HG03342 (cell line): Measurements from ENCODE around the gene SMOC2.

ENCODE experiments used
- ATAC-seq: cut with Tn5 transposase; IDR thresholded peaks from one replicate; pipeline ENCODE4 v1.9.1; 2021; ENCODE audit warnings: mild to moderate bottlenecking, moderate library complexity; ENCODE audit not compliant: unreplicated experiment

The SMOC2 gene

DNA sequence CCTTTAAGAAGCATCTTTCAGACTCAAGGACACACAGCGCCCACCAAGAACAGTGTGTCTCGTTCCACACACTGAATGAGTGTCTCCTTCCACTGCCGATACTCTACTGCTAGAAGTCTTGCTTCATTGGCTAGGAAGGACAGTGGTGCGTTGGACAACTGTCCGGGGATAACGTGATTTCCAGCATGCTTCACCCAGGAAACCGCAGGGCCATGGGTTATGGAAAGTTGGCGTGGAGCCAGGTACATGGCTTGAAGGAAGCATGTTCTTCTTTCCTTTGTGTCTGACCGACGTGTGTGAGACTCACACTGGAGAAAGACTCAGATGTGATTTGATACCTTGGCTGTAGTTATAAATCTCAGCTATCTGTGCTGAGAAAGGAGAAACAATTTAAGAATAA, 73.2 kb downstream of the SMOC2 start:
- ATAC-seq = no peak

DNA sequence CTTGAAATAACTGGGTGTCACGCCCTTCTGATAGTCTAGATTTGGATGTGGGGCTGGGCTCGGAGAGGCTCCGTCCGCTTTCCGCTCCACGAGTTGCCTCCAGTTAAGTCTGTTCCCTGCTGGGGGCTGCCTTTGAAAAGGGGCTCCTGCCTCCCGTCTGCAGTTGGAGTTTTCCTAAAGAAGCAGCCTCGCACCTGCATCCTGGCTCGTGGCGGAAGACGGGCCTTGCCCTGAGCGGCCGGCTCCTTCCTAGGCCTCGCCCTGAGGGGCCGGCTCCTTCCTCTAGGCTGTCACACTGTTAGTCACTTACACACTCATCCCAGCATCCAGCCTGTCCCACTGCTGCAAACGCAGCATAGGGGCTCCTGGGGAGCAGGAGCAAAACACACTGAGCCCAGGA, 74.4 kb downstream of the SMOC2 start:
- ATAC-seq = no peak

DNA sequence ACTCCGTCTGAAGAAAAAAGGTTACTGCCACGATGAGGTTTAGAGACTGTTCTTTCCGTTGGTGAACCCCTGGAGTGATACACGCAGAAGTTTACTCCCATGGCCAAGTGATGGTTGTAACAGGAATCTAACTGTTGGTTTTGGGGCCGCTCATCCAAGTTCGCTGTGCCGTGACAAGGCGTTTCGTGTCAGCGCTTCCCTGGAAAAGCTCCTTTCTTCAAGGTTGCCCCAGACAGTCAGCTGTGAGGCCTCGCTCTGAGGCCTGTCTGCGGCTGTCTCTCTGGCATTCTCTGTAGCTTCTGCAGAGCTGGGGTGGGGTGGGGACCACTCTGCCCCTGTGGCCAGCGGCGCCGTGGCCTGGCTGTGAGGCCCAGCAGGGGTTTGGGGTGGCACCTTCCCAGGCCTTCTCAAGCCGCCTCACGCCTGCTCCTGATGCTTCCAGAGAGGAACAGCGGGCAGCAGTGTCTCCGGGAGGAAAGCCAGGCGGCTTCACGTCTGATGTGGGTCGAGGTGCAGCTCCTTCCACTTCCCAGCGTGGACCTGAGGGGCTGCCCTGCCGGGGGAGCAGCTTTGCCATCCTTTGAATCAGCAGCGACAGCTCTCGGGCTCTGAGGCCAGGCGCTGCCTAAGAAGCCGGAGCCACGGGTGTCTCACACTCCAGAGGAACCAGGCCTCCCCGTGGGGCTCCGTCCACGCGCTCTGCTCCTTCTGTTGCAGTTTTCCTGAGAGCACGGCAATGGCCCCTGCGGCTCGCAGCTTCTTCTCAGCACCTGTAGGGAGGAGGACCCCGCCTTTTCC, 76.2 kb downstream of the SMOC2 start:
- no peak for ATAC-seq

DNA sequence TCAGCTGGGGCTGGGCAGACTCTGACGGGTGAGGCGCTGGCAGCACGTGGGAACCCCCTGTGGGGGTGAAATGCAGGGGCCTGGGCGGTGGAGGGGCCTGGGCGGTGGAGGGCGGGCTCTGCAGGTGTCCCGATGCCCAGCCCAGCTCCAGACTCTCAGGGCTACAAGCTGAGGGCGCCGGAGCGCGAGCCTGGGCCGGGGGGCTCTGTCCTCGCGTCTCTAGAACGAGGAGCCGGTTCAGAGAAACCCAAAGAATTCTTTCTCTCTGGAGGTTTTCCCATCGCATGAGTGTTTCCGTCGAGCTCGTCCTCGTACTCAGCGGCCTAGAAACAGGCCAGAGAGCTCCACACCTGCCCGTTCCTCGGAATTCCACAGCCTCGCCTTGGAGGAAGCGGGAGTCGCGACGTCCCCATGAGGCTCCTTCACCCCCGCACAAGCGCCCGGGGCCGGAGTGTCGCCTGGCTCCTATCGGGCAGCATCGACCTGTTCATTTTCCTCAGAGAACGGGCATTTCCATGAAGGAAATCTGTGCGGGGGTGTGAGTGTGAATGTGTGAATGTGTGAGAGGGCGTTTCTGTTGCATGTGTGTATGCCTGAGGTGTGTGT, 76.9 kb downstream of the SMOC2 start:
- no peak for ATAC-seq

DNA sequence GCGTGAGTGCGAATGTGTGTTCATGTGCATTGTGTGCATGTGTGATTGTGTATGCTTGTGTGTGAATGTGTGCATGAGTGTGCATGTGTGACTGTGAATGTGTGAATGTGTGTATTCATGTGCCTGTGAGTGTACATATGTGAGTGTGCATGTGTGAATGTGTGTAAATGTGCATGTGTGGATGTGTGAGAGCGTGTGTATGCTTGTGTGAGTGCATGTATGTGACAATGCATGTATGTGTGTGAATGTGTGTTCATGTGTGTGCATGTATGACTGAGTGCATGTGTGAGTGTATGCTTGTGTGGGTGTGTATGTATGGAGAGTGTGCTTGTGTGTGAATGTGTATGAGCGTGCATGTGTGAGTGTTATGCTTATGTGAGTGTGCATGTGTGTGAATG, 77.4 kb downstream of the SMOC2 start:
- no peak for ATAC-seq

DNA sequence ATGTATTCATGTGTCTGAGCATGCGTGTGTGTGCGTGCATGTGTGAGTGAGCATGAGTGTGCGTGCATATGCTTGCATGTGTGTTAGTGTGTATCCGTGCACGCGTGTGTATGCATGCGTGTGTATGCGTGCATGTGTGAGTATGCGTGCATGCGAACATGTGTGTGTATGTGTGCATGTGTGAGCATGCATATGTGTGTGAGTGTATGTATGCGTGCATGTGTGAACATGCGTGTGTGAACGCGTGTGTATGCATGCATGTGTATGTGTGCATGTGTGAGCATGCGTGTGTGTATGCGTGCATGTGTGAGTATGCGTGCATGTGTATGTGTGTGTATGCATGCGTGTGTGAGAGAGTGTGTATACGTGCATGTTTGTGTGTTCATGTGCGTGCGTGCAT, 77.9 kb downstream of the SMOC2 start:
- no peak for ATAC-seq

DNA sequence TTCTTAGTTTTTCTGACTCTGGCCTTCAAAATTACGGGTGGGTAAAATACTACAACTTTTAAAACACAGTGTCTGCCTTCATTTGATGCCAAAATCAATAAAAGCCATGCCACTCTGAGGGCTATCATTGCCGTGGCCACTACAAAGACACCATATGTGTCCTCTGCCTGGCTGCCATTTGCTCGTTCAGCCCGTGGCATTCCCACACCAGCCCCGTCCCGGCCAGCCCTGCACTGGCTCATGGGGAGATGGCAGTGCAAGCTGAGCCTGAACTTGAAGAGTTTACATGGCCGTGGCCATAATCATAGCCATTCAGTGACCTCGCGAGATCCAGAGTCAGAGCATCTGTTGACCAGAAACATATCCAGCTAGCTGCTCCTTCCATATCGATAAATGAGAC, 79.2 kb downstream of the SMOC2 start:
- ATAC-seq = no peak

DNA sequence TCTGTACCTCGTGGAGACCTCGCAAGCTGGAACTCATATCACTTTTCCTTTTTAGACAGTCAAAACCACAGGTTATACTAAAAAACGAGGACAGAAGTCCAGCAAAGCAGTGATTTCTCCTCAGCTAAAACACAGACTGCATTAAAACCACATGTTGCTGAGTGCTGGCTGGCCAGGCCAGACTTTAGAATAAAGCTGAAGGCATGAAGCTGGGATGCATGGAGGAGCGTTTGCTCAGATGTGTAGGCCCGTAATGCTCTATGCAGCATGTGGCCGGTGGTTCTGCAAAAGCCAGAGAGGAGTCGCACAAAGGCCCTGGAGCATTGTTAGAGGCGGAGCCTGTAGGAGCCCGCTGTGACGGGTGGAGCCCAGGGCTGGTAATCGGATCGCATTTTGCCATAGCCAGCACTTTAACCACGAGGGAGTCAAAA, 83.6 kb downstream of the SMOC2 start:
- ATAC-seq = no peak

DNA sequence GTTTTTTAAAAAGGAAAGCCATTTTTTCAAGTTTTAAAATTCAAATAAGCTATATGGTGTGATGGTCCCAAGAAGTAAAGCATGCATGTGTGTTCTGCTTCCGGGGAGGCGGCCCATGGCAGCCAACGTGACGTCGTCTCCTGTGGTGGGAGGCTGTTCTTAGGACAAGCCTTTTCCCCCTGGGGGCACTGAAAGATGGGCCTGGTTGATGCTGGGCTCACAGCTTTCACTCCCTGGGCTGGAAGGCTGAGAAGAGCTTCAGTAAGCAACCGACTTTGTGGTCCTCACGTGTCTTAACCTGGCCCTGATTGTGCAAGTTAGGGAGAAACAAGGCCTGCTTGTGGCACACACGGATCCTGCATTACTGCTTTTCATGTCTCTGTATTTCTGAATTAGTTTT, 84.1 kb downstream of the SMOC2 start:
- ATAC-seq = no peak

DNA sequence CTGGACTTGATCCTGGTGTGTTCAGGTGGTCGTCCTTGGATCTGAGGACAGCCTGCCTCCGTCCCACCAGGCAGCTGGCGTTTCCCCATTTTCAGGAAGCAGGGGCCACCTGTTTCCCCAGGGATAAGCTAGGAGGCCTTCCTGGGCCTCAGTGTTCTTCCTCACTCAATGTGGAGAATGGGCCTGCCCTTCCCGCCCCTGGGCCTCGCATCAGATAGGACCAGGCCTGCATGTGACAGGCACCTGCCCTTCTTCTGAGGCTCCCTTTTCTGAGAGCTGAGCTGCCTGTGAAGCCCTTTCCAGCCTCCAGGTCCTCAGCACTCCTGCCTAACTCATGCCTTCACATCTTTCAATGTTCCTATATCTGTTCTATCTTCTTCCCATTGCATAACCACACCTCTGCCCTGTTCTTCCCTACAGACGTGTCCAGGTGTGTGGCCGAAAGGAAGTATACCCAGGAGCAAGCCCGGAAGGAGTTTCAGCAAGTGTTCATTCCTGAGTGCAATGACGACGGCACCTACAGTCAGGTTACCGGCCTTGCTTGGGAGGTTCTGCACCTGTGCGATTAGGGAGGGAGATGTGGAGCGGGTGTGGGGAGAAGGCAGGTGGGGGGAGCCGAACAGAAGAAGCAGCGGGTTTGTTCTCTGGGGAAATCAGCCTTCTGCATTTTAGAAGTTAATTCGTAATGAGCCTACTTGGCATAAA, 85.1 kb downstream of the SMOC2 start:
- ATAC-seq = no peak

DNA sequence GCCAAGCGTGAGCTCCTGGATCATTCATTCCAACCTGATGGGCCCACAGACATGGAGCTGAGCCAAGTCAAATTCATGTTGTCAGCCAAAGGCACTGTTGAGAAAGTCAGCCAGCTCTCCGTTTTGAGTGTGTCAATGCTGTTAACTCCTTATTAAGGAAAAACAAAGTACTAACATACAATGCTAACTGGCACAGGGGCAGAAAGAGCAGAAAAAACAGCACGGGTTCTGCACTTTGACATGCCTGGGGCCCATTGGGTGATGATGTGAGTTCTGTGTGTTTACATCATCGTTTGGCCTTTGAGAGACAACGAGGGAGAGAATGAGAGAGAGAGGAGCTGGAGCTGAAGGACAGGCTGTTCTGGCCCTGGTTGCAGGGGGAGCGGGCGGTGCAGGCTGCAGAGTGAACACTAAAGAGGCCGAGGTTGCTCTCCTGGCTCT, 85.9 kb downstream of the SMOC2 start:
- ATAC-seq = no peak

DNA sequence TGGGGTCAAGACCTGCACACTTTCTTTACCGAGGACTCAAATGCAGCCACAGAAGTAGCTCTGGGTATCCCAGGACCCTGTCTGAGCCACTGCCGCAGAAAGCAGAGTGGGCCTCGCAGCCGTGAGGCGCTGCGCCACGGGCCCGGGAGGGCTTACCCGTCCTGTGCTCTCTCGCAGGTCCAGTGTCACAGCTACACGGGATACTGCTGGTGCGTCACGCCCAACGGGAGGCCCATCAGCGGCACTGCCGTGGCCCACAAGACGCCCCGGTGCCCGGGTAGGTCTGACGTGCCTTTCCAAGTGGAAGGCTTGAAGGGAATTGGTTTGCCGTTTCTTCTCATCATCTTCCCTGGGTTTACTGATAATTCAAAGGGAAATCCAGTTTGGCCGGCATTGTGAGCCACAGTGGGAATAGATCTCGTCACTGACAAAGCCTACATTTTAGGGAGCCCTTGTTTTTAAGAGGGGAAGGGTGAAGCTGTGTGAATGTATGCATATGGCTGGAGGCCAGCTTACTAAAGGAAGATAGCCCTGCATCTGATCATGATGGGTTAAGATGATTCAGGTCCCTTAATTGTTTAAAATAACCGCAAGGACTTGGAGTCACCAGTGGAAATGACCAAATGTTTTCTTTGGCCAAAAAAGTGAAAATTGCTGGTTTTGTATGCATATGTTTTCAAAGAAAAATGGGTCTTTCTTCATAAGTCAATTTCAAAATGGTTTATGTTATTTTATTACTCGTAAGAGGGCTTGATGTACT, 86.6 kb downstream of the SMOC2 start:
- no peak for ATAC-seq

DNA sequence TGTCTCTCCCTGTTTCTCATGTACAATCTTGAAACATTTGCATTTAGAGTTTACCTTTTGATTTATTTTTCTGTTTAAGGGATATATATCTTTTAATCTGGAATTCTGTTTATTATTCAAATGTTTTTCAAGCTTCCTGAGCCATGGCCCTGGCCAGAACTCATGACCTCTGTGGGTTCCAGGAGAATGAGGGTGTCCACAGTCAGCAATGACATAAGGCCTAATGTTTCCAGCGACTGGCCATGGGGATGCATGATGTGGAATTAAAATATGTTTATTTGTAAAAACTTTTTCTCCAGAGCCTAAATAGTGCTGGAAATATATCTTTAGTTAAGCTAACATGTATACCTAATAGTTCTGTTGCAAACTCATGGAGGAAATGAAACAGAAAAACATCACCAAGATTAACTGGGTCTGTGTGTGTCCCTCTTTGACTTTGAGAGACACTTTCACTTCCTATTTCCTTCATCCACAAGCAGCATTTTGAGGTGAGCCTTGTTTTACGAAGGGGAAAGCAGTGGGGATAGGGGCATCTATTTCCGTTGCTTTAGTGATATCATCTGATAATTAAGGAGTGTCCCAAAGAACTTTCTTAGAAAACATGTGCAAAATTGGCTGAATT, 87.6 kb downstream of the SMOC2 start:
- ATAC-seq = no peak

DNA sequence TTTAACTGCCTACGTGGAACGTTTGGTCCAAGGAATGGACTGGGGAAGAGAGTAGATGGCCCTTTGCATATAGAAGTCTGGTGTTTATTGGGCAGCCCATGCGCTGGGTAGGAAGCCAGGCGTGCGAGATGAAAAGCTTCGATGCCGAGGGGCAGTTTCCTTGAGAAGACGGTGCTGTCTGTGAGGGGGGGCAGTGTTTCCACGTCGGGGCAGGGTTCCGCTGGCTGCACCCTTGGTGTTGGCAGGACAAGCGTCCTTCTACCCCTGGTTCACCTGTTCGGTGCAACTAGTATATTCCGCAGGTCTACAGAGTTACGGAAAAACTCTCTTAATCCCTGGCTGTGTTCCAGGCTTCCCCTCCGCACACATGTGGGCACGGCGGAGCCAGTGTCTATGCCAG, 88.2 kb downstream of the SMOC2 start:
- ATAC-seq = no peak

DNA sequence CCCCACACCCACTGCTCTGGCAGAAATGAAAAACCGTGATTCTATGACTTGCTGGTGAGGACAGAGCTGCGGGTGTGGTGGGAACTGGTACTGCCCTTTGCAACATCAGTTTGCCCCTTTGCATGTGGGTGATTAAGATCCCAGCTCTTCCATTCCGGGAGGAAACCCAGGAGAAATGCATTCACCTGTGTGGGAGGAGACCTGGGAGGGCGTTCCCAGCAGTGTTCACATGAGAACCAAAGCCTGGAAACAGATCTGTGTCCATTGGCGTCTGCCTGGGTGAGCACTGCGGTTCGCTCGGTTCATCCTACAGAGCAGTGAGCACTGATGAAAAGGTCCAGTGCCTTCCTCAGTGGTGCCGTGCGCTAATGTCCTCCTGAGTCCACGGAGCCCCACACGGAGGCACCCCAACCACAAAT, 89.7 kb downstream of the SMOC2 start:
- ATAC-seq = no peak

DNA sequence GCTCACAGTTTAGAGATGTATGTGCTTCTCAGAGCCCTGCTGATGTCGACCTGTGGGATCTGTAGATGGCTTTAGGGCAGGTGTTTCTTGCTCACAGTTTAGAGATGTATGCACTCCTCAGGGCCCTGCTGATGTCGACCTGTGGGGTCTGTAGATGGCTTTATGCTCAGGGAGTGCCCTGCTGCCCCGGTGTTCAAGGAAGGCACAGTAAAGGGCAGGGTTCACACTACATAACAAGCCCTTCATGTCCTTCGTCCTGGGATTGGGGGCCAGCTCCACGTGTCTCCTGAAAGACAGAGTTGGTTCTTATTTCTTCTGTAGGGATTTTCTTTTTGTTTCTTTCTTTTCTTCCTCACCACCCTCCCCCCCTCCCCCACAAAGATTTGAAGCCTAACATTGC, 91.1 kb downstream of the SMOC2 start:
- ATAC-seq = no peak

DNA sequence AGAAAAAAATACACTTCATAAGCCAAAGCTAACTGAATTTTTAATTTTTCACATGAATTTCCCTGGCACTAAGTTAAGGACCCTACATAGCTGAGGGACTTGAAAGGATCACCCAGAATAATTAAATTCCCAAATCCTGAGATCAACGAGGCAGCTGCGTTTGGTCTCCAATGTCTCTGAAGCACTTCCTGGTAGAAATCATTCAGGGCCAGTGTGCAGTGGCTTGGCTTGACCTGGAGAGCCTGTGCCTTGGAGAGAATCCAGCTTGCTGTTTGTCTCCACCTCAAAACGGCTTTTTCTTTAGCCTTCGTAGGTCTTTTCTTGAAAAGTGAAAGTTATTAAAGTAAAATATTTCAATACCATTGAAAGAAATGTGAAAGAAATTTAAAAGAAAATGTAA, 92.4 kb downstream of the SMOC2 start:
- no peak for ATAC-seq

DNA sequence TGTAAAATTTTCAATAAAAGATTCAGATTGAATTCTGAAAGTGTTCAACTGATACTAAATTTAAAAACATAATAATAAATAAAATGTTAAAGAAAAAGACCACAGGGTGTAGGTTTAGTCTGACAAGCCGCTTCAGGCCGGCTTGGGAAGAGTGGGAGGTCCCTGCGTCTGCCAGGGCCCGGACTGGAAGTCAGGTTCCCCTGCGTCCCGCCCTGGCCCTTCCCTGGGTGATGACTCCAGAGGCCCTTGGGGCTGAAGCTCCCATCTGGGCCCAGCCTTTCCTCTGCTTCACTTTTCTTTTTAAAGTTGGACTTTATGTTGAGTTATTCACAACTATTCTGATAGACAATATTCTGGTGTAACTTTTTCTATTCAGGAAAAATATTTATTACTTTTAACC, 93.3 kb downstream of the SMOC2 start:
- no peak for ATAC-seq

DNA sequence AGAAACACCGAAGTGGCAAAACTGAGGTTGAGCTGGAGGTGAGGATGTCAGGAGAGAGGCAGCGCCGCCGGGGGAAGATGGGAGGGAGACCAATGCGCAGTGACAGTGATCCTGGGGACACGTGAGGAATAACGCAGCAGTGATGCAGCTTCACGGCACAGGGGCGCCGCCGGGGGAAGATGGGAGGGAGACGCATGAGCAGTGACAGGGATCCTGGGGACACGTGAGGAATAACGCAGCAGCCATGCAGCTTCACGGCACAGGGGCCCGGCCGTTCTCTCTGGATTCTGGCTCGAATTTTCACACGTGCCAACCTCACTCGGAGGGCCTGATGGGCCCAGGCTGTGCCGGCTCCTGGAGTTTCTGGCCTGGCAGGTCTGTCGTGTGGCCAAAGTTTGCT, 94.7 kb downstream of the SMOC2 start:
- no peak for ATAC-seq

DNA sequence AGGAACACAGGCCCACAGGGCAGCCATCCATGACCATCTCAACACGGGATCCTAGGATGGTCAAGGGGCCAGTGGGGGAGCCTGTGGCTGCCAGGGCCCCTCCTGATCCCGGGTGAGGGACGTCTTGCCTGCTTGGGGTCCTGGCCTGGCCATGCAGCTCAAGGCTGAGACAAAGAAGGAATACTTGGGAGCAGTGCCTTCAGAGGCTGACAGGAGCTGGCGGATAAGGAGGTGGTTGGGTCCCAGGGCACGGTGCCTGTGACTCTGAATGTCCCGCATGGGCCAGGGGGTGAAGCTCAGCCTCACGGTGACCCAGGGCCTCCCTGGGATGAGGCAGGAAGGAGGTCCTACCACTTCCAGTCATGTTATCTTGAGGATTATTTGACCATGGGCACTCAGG, 95.2 kb downstream of the SMOC2 start:
- ATAC-seq = no peak
